Measurements from ENCODE around the gene CDKN1B.
A peak's percentile ranks its signal among the peaks of the same experiment; 100 is the strongest.

Gene CDKN1B

DNA sequence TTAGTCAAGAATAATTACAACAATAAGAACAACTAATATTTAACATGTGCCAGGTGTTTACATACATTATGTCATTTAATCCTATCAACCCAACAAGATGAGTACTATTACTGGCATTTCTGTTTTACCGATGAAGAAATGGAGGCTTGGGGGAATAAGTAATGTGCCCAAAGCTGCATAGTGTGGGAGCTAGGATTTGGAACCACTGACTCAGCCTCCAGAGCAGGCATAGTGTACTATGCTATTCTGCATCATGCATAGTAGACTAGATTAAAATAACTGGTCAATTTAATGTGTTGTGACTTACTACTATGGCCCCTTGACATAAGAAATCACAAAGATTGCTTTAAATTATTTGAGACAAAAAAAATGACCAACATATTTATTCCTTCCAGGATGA, 30.7 kb upstream of the CDKN1B start:
- Histone ChIP-seq H2AFZ (ENCODE audit: low read depth) (no peak overlapping the region), H3K27me3 (ENCODE audit: insufficient read depth, low read depth) (no peaks in the 10 kb centered on the region), H3K27ac (no peak overlapping the region), H3K36me3 (ENCODE audit: insufficient read depth) (no peaks in the 10 kb centered on the region), H3K4me1 (ENCODE audit: low read depth, poor library complexity, severe bottlenecking) (peaks cover 10% of the 10 kb centered on the region), H3K79me2 (ENCODE audit: insufficient read depth, low read depth) (no peaks in the 10 kb centered on the region), H4K20me1 (ENCODE audit: insufficient read depth) (no peaks in the 10 kb centered on the region), H3K9ac (no peak overlapping the region), H3K4me2 (no peak overlapping the region), H3K4me3 (IDR thresholded peaks at IDR 0.05; ENCODE audit: insufficient read depth, low read depth, low read length) (no peak overlapping the region)
- TF ChIP-seq, protein P1, sequence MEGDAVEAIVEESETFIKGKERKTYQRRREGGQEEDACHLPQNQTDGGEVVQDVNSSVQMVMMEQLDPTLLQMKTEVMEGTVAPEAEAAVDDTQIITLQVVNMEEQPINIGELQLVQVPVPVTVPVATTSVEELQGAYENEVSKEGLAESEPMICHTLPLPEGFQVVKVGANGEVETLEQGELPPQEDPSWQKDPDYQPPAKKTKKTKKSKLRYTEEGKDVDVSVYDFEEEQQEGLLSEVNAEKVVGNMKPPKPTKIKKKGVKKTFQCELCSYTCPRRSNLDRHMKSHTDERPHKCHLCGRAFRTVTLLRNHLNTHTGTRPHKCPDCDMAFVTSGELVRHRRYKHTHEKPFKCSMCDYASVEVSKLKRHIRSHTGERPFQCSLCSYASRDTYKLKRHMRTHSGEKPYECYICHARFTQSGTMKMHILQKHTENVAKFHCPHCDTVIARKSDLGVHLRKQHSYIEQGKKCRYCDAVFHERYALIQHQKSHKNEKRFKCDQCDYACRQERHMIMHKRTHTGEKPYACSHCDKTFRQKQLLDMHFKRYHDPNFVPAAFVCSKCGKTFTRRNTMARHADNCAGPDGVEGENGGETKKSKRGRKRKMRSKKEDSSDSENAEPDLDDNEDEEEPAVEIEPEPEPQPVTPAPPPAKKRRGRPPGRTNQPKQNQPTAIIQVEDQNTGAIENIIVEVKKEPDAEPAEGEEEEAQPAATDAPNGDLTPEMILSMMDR (conservative IDR thresholded peaks at IDR 0.05; ENCODE audit: low read depth, low read length) = no peak

DNA sequence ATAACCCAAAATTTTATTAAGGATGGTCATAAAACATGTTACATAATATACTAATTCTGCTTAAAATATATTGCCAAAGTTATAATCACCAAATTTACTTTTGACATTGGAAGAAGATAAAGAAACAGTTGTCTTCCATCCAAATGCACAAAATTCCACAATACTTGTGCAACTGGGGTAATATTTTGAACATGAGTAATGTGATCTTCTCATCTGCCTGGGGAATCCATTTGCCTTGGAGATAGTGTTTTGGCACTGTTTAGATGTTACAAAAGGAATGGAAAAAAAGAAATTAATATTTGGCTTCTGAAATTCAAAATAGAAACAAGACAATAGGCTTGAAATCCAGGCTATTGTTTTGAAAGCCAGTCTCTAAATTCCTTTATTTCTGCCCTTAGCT, 30.2 kb upstream of the CDKN1B start:
- no peaks in the 10 kb centered on the region for H3K79me2 ChIP-seq (ENCODE audit: insufficient read depth, low read depth)
- H3K27me3 ChIP-seq (ENCODE audit: insufficient read depth, low read depth) = no peaks in the 10 kb centered on the region
- no peak overlapping the region for H3K9ac ChIP-seq
- peaks cover 15% of the 10 kb centered on the region for H3K4me1 ChIP-seq (ENCODE audit: low read depth, poor library complexity, severe bottlenecking)
- no peak overlapping the region for H3K4me3 ChIP-seq (IDR thresholded peaks at IDR 0.05; ENCODE audit: insufficient read depth, low read depth, low read length)
- H2AFZ ChIP-seq (ENCODE audit: low read depth) = no peak overlapping the region
- H3K4me2 ChIP-seq = no peak overlapping the region
- H3K27ac ChIP-seq = no peak overlapping the region
- no peaks in the 10 kb centered on the region for H4K20me1 ChIP-seq (ENCODE audit: insufficient read depth)
- H3K36me3 ChIP-seq (ENCODE audit: insufficient read depth) = no peaks in the 10 kb centered on the region
- TF ChIP-seq, protein P1 (conservative IDR thresholded peaks at IDR 0.05; ENCODE audit: low read depth, low read length) = no peak

DNA sequence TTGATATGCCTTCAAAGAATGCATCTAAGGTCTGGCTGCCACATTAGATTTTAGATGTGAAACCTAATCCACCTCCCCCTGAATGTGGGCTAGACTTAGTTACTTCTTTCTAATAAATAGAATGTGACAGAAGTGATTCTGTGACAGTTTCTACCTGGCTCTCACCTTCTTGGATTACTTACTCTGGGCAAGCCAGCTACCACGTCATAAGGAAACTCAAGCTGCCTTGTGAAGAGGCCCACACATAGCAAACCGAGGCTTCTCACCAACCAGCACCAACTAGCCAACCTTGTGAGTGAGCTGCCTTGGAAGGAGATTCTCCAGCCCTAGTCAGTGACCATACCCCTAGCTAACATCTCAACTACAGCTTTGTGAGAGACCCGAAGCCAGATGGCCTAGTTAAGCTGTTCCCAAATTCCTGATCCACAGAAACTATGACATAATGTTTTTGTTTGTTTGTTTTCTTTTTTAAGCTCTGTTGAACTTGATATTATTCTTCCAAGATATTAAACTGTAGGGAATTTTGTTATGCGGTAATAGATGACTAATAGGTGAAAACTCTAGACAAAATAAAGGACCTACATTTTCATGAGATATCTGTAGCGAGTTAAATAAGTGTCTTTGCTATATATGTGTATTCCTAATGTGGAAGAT, 27.4 kb upstream of the CDKN1B start:
- Histone ChIP-seq H3K27me3 (ENCODE audit: insufficient read depth, low read depth) (no peaks in the 10 kb centered on the region), H3K27ac (no peak overlapping the region), H3K4me2 (no peak overlapping the region)

DNA sequence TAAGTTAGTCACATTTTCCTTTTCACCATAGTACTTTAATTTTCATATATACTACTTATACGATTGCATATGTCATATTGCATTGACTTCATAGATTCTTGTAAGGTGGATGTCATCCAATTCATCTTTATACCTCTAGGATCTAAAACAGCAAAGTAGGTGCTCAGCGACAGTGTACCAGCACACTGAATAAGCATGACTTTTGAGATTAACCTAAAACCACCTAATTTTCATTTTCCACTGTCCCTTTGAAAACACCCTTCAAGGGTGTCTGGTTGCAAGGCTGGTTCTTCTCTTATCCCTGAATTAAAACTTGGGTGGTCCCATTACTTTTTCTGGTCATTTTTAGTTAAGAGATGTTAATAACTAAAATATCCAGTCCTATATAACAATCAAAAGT, 25.6 kb upstream of the CDKN1B start:
- Histone ChIP-seq H3K4me2 (peak overlapping the region; percentile 53; the same call in 1 of the 2 replicates), H3K4me3 (IDR thresholded peaks at IDR 0.05; ENCODE audit: insufficient read depth, low read depth, low read length) (no peak overlapping the region), H3K4me1 (ENCODE audit: low read depth, poor library complexity, severe bottlenecking) (peaks cover 40% of the 10 kb centered on the region), H3K79me2 (ENCODE audit: insufficient read depth, low read depth) (no peaks in the 10 kb centered on the region), H3K27me3 (ENCODE audit: insufficient read depth, low read depth) (no peaks in the 10 kb centered on the region), H3K9ac (no peak overlapping the region), H4K20me1 (ENCODE audit: insufficient read depth) (no peaks in the 10 kb centered on the region), H2AFZ (ENCODE audit: low read depth) (no peak overlapping the region), H3K36me3 (ENCODE audit: insufficient read depth) (no peaks in the 10 kb centered on the region), H3K27ac (no peak overlapping the region)
- TF ChIP-seq, protein P1 (conservative IDR thresholded peaks at IDR 0.05; ENCODE audit: low read depth, low read length) = no peak

More for the DNA sequence above, 27.4 kb upstream of the CDKN1B start:
- Histone ChIP-seq H2AFZ (ENCODE audit: low read depth) (no peak overlapping the region), H3K79me2 (ENCODE audit: insufficient read depth, low read depth) (no peaks in the 10 kb centered on the region), H3K4me1 (ENCODE audit: low read depth, poor library complexity, severe bottlenecking) (peaks cover 32% of the 10 kb centered on the region), H3K4me3 (IDR thresholded peaks at IDR 0.05; ENCODE audit: insufficient read depth, low read depth, low read length) (no peak overlapping the region), H4K20me1 (ENCODE audit: insufficient read depth) (no peaks in the 10 kb centered on the region), H3K9ac (no peak overlapping the region), H3K36me3 (ENCODE audit: insufficient read depth) (no peaks in the 10 kb centered on the region)
- TF ChIP-seq, protein P1 (conservative IDR thresholded peaks at IDR 0.05; ENCODE audit: low read depth, low read length) = no peak
